Right lobe of liver (tissue), 4 donors: ENCODE results near the gene APOA1.

Source experiments
- CTCF ChIP-seq, 4 donors: fragments of 200-600 bp in 3 of 4; fragments of 450-650 bp in 1 of 4; IDR thresholded peaks; one replicate each; pipeline versions ENCODE4 v1.5.1 to v1.8.0; 2016 to 2022; ENCODE audit warnings: antibody characterized with exemption in 4 of 4, mild to moderate bottlenecking in 2 of 4
- POLR2A ChIP-seq: fragments of 450-650 bp; IDR thresholded peaks from one replicate; pipeline ENCODE4 v1.6.1; 2017; ENCODE audit warnings: antibody characterized with exemption, mild to moderate bottlenecking
- donor health status: DM: no; HTN: no; CAD: no.
- donor health status: DM: no; HTN: no; CAD: no.
- donor health status: DM: no; HTN: yes; CAD: no.

- TF ChIP-seq CTCF (IDR thresholded peaks at IDR 0.05) (no peak), POLR2A (no peak)
Observed at GRCh38 chr11:116865696-116866095, 28.3 kb upstream of the APOA1 start.
